ENCODE measurements around the gene ATRNL1.

Gene ATRNL1

GRCh38 chr10:115593060-115593459 is 499.9 kb downstream of the ATRNL1 start:
- no peak for DNase-seq (ENCODE audit: extremely low read depth in 1 of 2, low read depth in 1 of 2)

GRCh38 chr10:115604627-115605026 is 511.5 kb downstream of the ATRNL1 start:
- no peak for DNase-seq (ENCODE audit: extremely low read depth in 1 of 2, low read depth in 1 of 2)

GRCh38 chr10:115606086-115606485 is 512.9 kb downstream of the ATRNL1 start:
- no peak for DNase-seq (ENCODE audit: extremely low read depth in 1 of 2, low read depth in 1 of 2)

- no peak for DNase-seq (ENCODE audit: extremely low read depth in 1 of 2, low read depth in 1 of 2)
Observed at GRCh38 chr10:115606741-115607140, 513.6 kb downstream of the ATRNL1 start.

- no peak for DNase-seq (ENCODE audit: extremely low read depth in 1 of 2, low read depth in 1 of 2)
Observed at GRCh38 chr10:115624448-115624847, 531.3 kb downstream of the ATRNL1 start.

GRCh38 chr10:115628616-115629015 is 535.5 kb downstream of the ATRNL1 start:
- no peak for DNase-seq (ENCODE audit: extremely low read depth in 1 of 2, low read depth in 1 of 2)

- DNase-seq (ENCODE audit: extremely low read depth in 1 of 2, low read depth in 1 of 2), result no peak
Observed at GRCh38 chr10:115638246-115638645, 545.1 kb downstream of the ATRNL1 start.

GRCh38 chr10:115649217-115649616 is 556.1 kb downstream of the ATRNL1 start:
- no peak for DNase-seq (ENCODE audit: extremely low read depth in 1 of 2, low read depth in 1 of 2)

- no peak for DNase-seq (ENCODE audit: extremely low read depth in 1 of 2, low read depth in 1 of 2)
Observed at GRCh38 chr10:115653473-115653872, 560.3 kb downstream of the ATRNL1 start.

- no peak for DNase-seq (ENCODE audit: extremely low read depth in 1 of 2, low read depth in 1 of 2)
Observed at GRCh38 chr10:115654961-115655360, 561.8 kb downstream of the ATRNL1 start.

- no peak for DNase-seq (ENCODE audit: extremely low read depth in 1 of 2, low read depth in 1 of 2)
Observed at GRCh38 chr10:115657161-115657860, 564.1 kb downstream of the ATRNL1 start.

- no peak for DNase-seq (ENCODE audit: extremely low read depth in 1 of 2, low read depth in 1 of 2)
Observed at GRCh38 chr10:115659616-115660015, 566.5 kb downstream of the ATRNL1 start.

- DNase-seq (ENCODE audit: extremely low read depth in 1 of 2, low read depth in 1 of 2), result no peak
Observed at GRCh38 chr10:115660391-115660790, 567.2 kb downstream of the ATRNL1 start.

- no peak for DNase-seq (ENCODE audit: extremely low read depth in 1 of 2, low read depth in 1 of 2)
Observed at GRCh38 chr10:115662422-115662821, 569.3 kb downstream of the ATRNL1 start.

GRCh38 chr10:115665549-115665948 is 572.4 kb downstream of the ATRNL1 start:
- DNase-seq (ENCODE audit: extremely low read depth in 1 of 2, low read depth in 1 of 2), result no peak

GRCh38 chr10:115674496-115674895 is 581.3 kb downstream of the ATRNL1 start:
- DNase-seq (ENCODE audit: extremely low read depth in 1 of 2, low read depth in 1 of 2), result no peak

- DNase-seq (ENCODE audit: extremely low read depth in 1 of 2, low read depth in 1 of 2), result no peak
Observed at GRCh38 chr10:115696747-115697146, 603.6 kb downstream of the ATRNL1 start.

GRCh38 chr10:115706026-115706425 is 612.9 kb downstream of the ATRNL1 start:
- DNase-seq (ENCODE audit: extremely low read depth in 1 of 2, low read depth in 1 of 2), result no peak

- DNase-seq (ENCODE audit: extremely low read depth in 1 of 2, low read depth in 1 of 2), result no peak
Observed at GRCh38 chr10:115706488-115707076, 613.4 kb downstream of the ATRNL1 start.

- no peak for DNase-seq (ENCODE audit: extremely low read depth in 1 of 2, low read depth in 1 of 2)
Observed at GRCh38 chr10:115710136-115710535, 617.0 kb downstream of the ATRNL1 start.

- no peak for DNase-seq (ENCODE audit: extremely low read depth in 1 of 2, low read depth in 1 of 2)
Observed at GRCh38 chr10:115711306-115711705, 618.1 kb downstream of the ATRNL1 start.

- DNase-seq (ENCODE audit: extremely low read depth in 1 of 2, low read depth in 1 of 2), result no peak
Observed at GRCh38 chr10:115720121-115720520, 627.0 kb downstream of the ATRNL1 start.

- no peak for DNase-seq (ENCODE audit: extremely low read depth in 1 of 2, low read depth in 1 of 2)
Observed at GRCh38 chr10:115727129-115727528, 634.0 kb downstream of the ATRNL1 start.

All from stimulated activated CD8-positive, alpha-beta memory T cell treated with anti-CD3 and anti-CD28 coated beads, Interleukin-7, amount 100 ng/mL, for 48 hours (primary cell).